Small intestine (tissue), 7 donors: Measurements from ENCODE around the gene AAMP. TPM values are rescaled to one million over a fixed set of nuclear protein-coding genes. Genes with fewer than 3 reads are reported as not detected.
"Not testable (repeated sequence)": the region's sequence is repeated elsewhere in the genome, so short reads cannot be mapped to it uniquely, and the experiment has no call there.

ENCODE experiments used
- DNase-seq, 2 donors: peaks; one replicate each; pipeline versions ENCODE4 v3.0.0 to v3.0.0-alpha.2; 2013
- FAIRE-seq: peaks from 2 replicates; lab custom pipeline; 2012; peaks lifted over from hg19 to GRCh38; lab: Jason Lieb, UNC
- H3K27ac ChIP-seq, 3 donors: one replicate each; pipeline ENCODE4 v1.5.1; 2013; ENCODE audit warnings: low read length in 2 of 3, mild to moderate bottlenecking in 2 of 3, control low read depth in 1 of 3, inconsistent platforms in 1 of 3, low read depth in 1 of 3, moderate library complexity in 1 of 3
- H3K27me3 ChIP-seq, 3 donors: one replicate each; pipeline ENCODE4 v1.6.1; 2013; ENCODE audit warnings: low read length in 3 of 3, inconsistent platforms in 1 of 3; ENCODE audit not compliant: control insufficient read depth in 3 of 3, insufficient read depth in 3 of 3
- H3K36me3 ChIP-seq, 3 donors: one replicate each; pipeline ENCODE4 v1.6.1; 2013; ENCODE audit warnings: low read length in 3 of 3, inconsistent platforms in 1 of 3, low read depth in 1 of 3, mild to moderate bottlenecking in 1 of 3, moderate library complexity in 1 of 3; ENCODE audit not compliant: control insufficient read depth in 3 of 3, insufficient read depth in 2 of 3
- H3K4me1 ChIP-seq, 3 donors: one replicate each; pipeline ENCODE4 v1.6.1; 2013; ENCODE audit warnings: low read length in 2 of 3, inconsistent platforms in 1 of 3, low read depth in 1 of 3, mild to moderate bottlenecking in 1 of 3, moderate library complexity in 1 of 3; ENCODE audit not compliant: control insufficient read depth in 3 of 3, insufficient read depth in 2 of 3
- H3K4me3 ChIP-seq, 3 donors: one replicate each; pipeline ENCODE4 v1.5.1; 2013; ENCODE audit warnings: low read length in 3 of 3, control low read depth in 1 of 3, inconsistent platforms in 1 of 3, low read depth in 1 of 3, mild to moderate bottlenecking in 1 of 3, moderate library complexity in 1 of 3
- H3K9me3 ChIP-seq, 2 donors: one replicate each; pipeline ENCODE4 v1.6.1; 2013; ENCODE audit warnings: low read depth in 1 of 2, low read length in 1 of 2; ENCODE audit not compliant: control insufficient read depth in 2 of 2, insufficient read depth in 1 of 2
- WGBS, 3 donors: extraction: QIAGEN DNeasy Blood & Tissue Kit; methylation state at CpG; one replicate each; pipeline ENCODE4 v1.1.7; 2013; 5-methylcytosine and 5-hydroxymethylcytosine counted together
- polyA plus RNA-seq, 4 donors: library from polyadenylated mRNA; stranded (reverse) in 3 of 4; unstranded in 1 of 4; fragments of 200-250 nt in 3 of 4; fragments of 120-200 nt in 1 of 4; gene quantifications; one replicate each; pipeline versions ENCODE4 v1.2.1 to v1.2.3, GENCODE V29; 2013
- donor health status: healthy with polysubstance abuse.
- donor health status: control.
- donor health status: control.
- donor health status: Bipolar disorder and iron deficiency.
- donor health status: healthy.

Gene AAMP
- polyA plus RNA-seq, 4 donors: 101 to 134 (median 118) TPM

GRCh38 chr2:218312267-218312756 is 42.4 kb upstream of the AAMP start:
- Histone ChIP-seq H3K4me3 (no peak overlapping the region), H3K9me3 (no peaks in the 10 kb centered on the region), H3K27ac (peak overlapping the region; percentile 61 to 98 (median 68)), H3K27me3 (no peaks in the 10 kb centered on the region), H3K36me3 (no peaks in the 10 kb centered on the region), H3K4me1 (peaks cover 0 to 49% (median 2%) of the 10 kb centered on the region in 3 donors)
- WGBS, 3 donors: 0 to 34% (median 32%) methylated on average over 2 of the region's 2 CpGs
- FAIRE-seq (no peak), DNase-seq (peak; percentile 83 to 95)

- not testable (repeated sequence) for H3K36me3 ChIP-seq, H3K27me3 ChIP-seq, FAIRE-seq, H3K4me3 ChIP-seq, H3K9me3 ChIP-seq
- DNase-seq: peak in 1 of 2 donors; percentile 81
- peak overlapping the region; percentile 69 to 98 (median 73) for H3K27ac ChIP-seq
- peaks cover 0 to 46% (median 2%) of the 10 kb centered on the region in 3 donors for H3K4me1 ChIP-seq
- WGBS, 3 donors: 15 to 56% (median 43%) methylated on average over 11 of the region's 11 CpGs
Observed at GRCh38 chr2:218311541-218312266, 41.8 kb upstream of the AAMP start.

GRCh38 chr2:218310853-218311540 is 41.1 kb upstream of the AAMP start:
- Histone ChIP-seq H3K36me3 (no peaks in the 10 kb centered on the region), H3K4me3 (no peak overlapping the region), H3K27ac (peak overlapping the region; percentile 69 to 98 (median 73)), H3K27me3 (no peaks in the 10 kb centered on the region), H3K9me3 (no peaks in the 10 kb centered on the region), H3K4me1 (peaks cover 0 to 47% (median 4%) of the 10 kb centered on the region in 3 donors)
- peak; percentile 32 to 71 for DNase-seq
- WGBS, 3 donors: 39 to 70% (median 49%) methylated on average over 11 of the region's 11 CpGs
- no peak for FAIRE-seq

GRCh38 chr2:218307415-218308090 is 37.6 kb upstream of the AAMP start:
- H3K27ac ChIP-seq: no peak overlapping the region
- H3K36me3 ChIP-seq: no peaks in the 10 kb centered on the region
- FAIRE-seq: no peak
- H3K4me3 ChIP-seq: no peak overlapping the region
- no peaks in the 10 kb centered on the region for H3K9me3 ChIP-seq
- H3K4me1 ChIP-seq: peaks cover 0 to 42% (median 5%) of the 10 kb centered on the region in 3 donors
- no peak for DNase-seq
- 92 to 95% (median 94%) methylated on average over 6 of the region's 6 CpGs for WGBS, 3 donors
- no peaks in the 10 kb centered on the region for H3K27me3 ChIP-seq

DNA sequence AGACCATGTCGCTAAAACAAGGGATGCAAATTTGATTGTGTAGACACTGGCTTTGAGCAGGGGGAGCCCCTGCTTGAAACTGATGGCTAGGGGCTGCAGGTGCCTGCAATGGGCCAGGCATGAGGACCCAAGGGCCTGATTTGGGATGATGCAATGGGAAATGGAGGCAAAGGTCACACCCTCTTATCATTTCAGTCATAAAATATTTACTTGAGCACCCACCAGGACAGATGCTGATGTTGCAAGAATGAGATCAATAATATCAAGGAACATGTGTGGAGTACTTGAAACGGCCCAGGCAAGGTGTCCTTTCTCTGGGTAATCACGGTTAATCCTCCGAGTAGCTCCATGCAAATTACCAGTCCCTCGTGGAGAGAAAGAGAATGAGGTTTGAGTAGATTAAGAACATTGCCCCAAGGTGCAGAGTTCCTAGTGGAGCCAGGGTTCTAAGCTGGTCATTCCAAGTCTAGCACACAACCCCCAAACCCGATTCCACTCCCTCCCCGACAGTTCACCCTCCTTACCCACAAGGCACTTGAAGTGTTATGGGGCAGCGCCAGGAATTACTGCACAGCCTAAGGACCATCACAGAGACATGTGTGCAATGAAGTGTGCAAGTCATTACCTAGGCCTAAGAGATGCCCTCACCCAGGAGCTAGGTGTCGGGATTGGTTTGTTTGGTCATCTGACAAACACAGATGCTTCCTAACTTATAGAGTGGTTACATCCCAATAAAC is 36.4 kb upstream of the AAMP start:
- DNase-seq: peak; percentile 68 to 80
- FAIRE-seq: no peak
- WGBS, 3 donors: 45 to 75% (median 60%) methylated on average over 9 of the region's 9 CpGs
- Histone ChIP-seq H3K27me3 (no peaks in the 10 kb centered on the region), H3K9me3 (no peaks in the 10 kb centered on the region), H3K36me3 (no peaks in the 10 kb centered on the region), H3K4me3 (no peak overlapping the region), H3K4me1 (peaks cover 0 to 32% (median 3%) of the 10 kb centered on the region in 3 donors), H3K27ac (peak overlapping the region in 1 of 3 donors; percentile 18)

DNA sequence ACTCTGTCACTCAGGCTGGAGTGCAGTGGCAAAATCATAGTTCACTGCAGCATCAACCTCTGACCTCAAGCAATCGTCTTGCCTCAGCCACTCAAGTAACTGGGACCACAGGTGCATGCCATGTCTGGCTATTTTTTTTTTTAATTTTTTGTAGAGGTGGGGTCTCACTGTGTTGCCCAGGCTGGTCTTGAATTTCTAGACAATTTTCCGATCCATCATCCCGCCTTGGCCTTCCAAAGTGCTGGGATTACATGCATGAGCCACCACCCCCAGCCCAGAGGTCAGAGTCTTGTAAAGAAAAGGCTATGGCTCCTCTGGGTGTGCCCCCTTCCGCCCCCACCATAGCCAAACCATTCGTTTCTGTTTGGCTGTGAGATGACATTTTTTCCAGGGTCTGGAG is 35.4 kb upstream of the AAMP start:
- Histone ChIP-seq H3K27ac (peak overlapping the region in 1 of 3 donors; percentile 18), H3K36me3 (no peaks in the 10 kb centered on the region), H3K4me3 (no peak overlapping the region), H3K4me1 (peaks cover 0 to 26% (median 3%) of the 10 kb centered on the region in 3 donors), H3K9me3 (no peaks in the 10 kb centered on the region), H3K27me3 (no peaks in the 10 kb centered on the region)
- no peak for DNase-seq
- 65 to 76% (median 73%) methylated on average over 5 of the region's 5 CpGs for WGBS, 3 donors
- FAIRE-seq: no peak

DNA sequence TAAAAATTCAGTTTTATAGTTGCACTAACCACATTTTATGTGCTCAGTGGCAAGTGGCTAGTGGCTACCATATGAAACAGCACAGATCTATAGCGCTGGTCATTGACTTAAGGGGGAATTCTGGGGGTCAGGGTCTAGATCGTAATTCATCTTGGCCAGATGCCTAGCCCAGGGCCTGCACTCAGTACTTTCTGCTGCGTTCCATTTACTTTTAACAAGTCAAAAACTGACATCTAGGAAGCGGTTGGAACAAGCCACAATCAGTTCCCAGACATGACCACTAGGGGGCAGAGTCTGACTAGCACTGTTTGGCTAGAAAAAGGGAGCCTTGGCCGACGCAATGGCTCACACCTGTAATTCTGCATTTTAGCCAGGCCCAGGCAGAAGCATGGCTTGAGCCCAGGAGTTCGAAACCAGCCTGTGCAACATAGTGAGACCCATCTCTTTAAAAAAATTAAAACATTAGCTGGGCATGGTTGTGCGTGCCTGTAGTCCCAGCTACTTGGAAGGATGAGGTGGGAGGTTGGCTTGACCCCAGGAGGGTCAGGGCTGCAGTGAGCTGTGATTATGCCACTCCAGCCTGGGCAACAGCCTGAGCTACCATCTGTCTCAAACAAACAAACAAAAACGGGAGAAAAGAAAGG is 31.4 kb upstream of the AAMP start:
- no peak for FAIRE-seq
- Histone ChIP-seq H3K4me1 (peaks cover 0 to 10% (median 3%) of the 10 kb centered on the region in 3 donors), H3K36me3 (no peaks in the 10 kb centered on the region), H3K27me3 (no peaks in the 10 kb centered on the region), H3K4me3 (no peak overlapping the region), H3K9me3 (no peaks in the 10 kb centered on the region), H3K27ac (no peak overlapping the region)
- WGBS, 3 donors: 7 to 11% (median 9%) methylated on average over 9 of the region's 9 CpGs
- DNase-seq: peak; percentile 91 to 93
